Measurements from ENCODE around the gene PCGF1. TPM values are rescaled to one million over a fixed set of nuclear protein-coding genes. Genes with fewer than 3 reads are reported as not detected.
"Not testable (repeated sequence)": the region's sequence is repeated elsewhere in the genome, so short reads cannot be mapped to it uniquely, and the experiment has no call there.

The PCGF1 gene
- total and polyA plus RNA-seq, 2 of the 8 experiments (the other 6 are each of a cell fraction or from before 2014, with no cell fraction given): 10.0 to 23.7 TPM

DNA sequence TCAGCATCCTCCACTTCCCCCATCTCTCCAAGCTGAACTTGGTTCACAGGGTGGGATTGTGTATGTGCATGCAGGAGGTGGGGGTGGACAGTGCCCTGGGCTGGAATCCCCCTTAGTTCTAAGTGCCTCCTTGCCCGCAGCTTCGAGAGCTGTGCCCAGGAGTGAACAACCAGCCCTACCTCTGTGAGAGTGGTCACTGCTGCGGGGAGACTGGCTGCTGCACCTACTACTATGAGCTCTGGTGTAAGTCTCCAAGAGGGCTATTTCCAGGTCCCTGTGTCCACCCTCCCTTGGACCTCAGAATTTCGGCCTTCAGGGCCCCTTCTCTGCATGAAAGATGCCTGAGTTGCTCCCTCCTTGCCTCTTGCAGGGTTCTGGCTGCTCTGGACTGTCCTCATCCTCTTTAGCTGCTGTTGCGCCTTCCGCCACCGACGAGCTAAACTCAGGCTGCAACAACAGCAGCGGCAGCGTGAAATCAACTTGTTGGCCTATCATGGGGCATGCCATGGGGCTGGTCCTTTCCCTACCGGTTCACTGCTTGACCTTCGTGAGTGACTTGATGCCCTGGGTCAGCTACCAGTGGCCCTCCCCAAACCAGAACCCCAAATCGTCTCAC lies 47.9 kb downstream of the PCGF1 start:
- Histone ChIP-seq H3K36me3 (ENCODE audit: control insufficient read depth in 2 of 4, insufficient read depth in 4 of 4, low read length in 3 of 4) (peaks cover 0 to 12% (median 2%) of the 10 kb centered on the region in 4 experiments; a peak in 4 of 8 replicates), H3K4me3 (ENCODE audit: extremely low read depth in 1 of 4, insufficient read depth in 2 of 4, low read depth in 3 of 4, low read length in 4 of 4) (peak overlapping the region in 2 of 4 experiments; percentile 98 to 99; a peak in 5 of 8 replicates), H3K23me2 (ENCODE audit: low read depth, low read length) (peaks cover 20% of the 10 kb centered on the region), H3K9ac (replicated peaks in 1 of 4; ENCODE audit: extremely low read depth in 1 of 4, low read depth in 3 of 4, low read length in 3 of 4) (peak overlapping the region in 1 of 4 experiments; percentile 53; a peak in 2 of 7 replicates), H3K4me2 (ENCODE audit: insufficient read depth in 1 of 2, low read depth in 2 of 2, low read length in 2 of 2) (peak overlapping the region; percentile 86 to 91; a peak in 3 of 4 replicates), H3K4me1 (replicated peaks in 1 of 4; ENCODE audit: control insufficient read depth in 3 of 4, insufficient read depth in 4 of 4, low read length in 3 of 4) (peaks cover 0 to 10% (median 2%) of the 10 kb centered on the region in 4 experiments; a peak in 5 of 7 replicates), H3K79me2 (ENCODE audit: control insufficient read depth in 1 of 2, insufficient read depth in 2 of 2, low read length in 2 of 2) (peaks cover 0 to 15% of the 10 kb centered on the region in 2 experiments; a peak in 1 of 4 replicates)
- not testable (repeated sequence) for H2BK20ac ChIP-seq (ENCODE audit: low read length); H4K20me1 ChIP-seq (replicated peaks in 1 of 2; ENCODE audit: control insufficient read depth in 1 of 2, insufficient read depth in 2 of 2, low read length in 2 of 2); H2AFZ ChIP-seq (ENCODE audit: low read length); H3K9me3 ChIP-seq (ENCODE audit: insufficient read depth in 2 of 2, low read depth in 1 of 2, low read length in 1 of 2); H3K27ac ChIP-seq (ENCODE audit: low read depth, low read length); H3K79me1 ChIP-seq (ENCODE audit: low read depth, low read length); FAIRE-seq; H3K27me3 ChIP-seq (replicated peaks in 1 of 4; ENCODE audit: control insufficient read depth in 3 of 4, extremely low read depth in 1 of 4, insufficient read depth in 3 of 4, low read length in 3 of 4); H4K5ac ChIP-seq (ENCODE audit: insufficient read length, low read depth, low read length); H2BK5ac ChIP-seq (ENCODE audit: low read depth, low read length); H2AK5ac ChIP-seq (ENCODE audit: low read depth, low read length); H3K56ac ChIP-seq (replicated peaks; ENCODE audit: insufficient read length, low read depth, low read length); H2BK120ac ChIP-seq (replicated peaks; ENCODE audit: low read depth, low read length); H2BK15ac ChIP-seq (ENCODE audit: low read length); DNase-seq (ENCODE audit: low read depth in 1 of 2, low spot score in 2 of 2); H4K91ac ChIP-seq (replicated peaks; ENCODE audit: insufficient read length, low read length); H3K18ac ChIP-seq (ENCODE audit: extremely low read depth, low read length); H3K23ac ChIP-seq (ENCODE audit: insufficient read length); H3K14ac ChIP-seq (ENCODE audit: insufficient read length); H3K4ac ChIP-seq (replicated peaks; ENCODE audit: insufficient read length, low read depth, low read length); H4K8ac ChIP-seq (ENCODE audit: extremely low read depth, insufficient read depth, low read length); H2BK12ac ChIP-seq (ENCODE audit: low read depth, low read length)
- ChIA-PET CTCF (ENCODE audit: partially characterized antibody) (interaction anchor here (1.0 to 10.5 kb wide), 7 partner anchors 15 to 128 kb away, joined by 3 to 86 read pairs (median 4); partner anchors contain the start of genes CCDC142, MRPL53 and TTC31), POLR2A (ENCODE audit: partially characterized antibody) (interaction anchor here (0.7 to 10.5 kb wide), 12 partner anchors 14 to 107 kb away, joined by 3 to 89 read pairs (median 4); partner anchors contain the start of genes C2orf81, CCDC142, MRPL53 and PCGF1)
- WGBS, 2 experiments (ENCODE audit: extremely low coverage in 1 of 2, insufficient coverage in 1 of 2, insufficient read length in 1 of 2, insufficient replicate concordance in 2 of 2, low coverage in 1 of 2, low lambda C conversion rate in 2 of 2, missing lambda C conversion rate in 1 of 2): 92% methylated on average over 10 of the region's 13 CpGs; no CpG with 5 or more reads in 1 of the 2 experiments
- peak in 1 of 2 experiments; percentile 30; a peak in 1 of 3 replicates for TF ChIP-seq POLR2A (IDR thresholded peaks at IDR 0.05; ENCODE audit: control extremely low read depth in 1 of 2, low read depth in 2 of 2, low read length in 2 of 2)
